Tibial nerve (tissue), 4 donors: Measurements from ENCODE around the gene B3GNT9.

ENCODE experiments used
- CTCF ChIP-seq, 5 experiments: fragments of 200-600 bp in 3 of 5; fragments of 450-650 bp in 2 of 5; sonication (generic) in 3 of 5; IDR thresholded peaks; one replicate each; pipeline ENCODE4 v1.5.1; 2016 to 2019; ENCODE audit warnings: antibody characterized with exemption in 5 of 5, mild to moderate bottlenecking in 3 of 5, moderate library complexity in 2 of 5
- EP300 ChIP-seq, 2 donors: sonication (generic); formaldehyde crosslinking; IDR thresholded peaks; one replicate each; pipeline ENCODE4 v1.6.1; 2017; ENCODE audit warnings: antibody characterized with exemption in 2 of 2, mild to moderate bottlenecking in 1 of 2
- POLR2A ChIP-seq, 2 donors: fragments of 450-650 bp; IDR thresholded peaks; one replicate each; pipeline ENCODE4 v1.6.1; 2017; ENCODE audit warnings: antibody characterized with exemption in 2 of 2, mild to moderate bottlenecking in 2 of 2, moderate library complexity in 2 of 2

- no peak for TF ChIP-seq CTCF (IDR thresholded peaks at IDR 0.05)
- TF ChIP-seq POLR2A (IDR thresholded peaks at IDR 0.05): no peak
- TF ChIP-seq EP300 (IDR thresholded peaks at IDR 0.05): no peak
These were observed 25.9 kb upstream of the B3GNT9 start for GRCh38 chr16:67176662-67177061.
